ENCODE results near the gene NBAS.

Gene NBAS

GRCh38 chr2:15588329-15588919 is 27.3 kb upstream of the NBAS start:
- DNase-seq = peak; percentile 27 to 47

DNA sequence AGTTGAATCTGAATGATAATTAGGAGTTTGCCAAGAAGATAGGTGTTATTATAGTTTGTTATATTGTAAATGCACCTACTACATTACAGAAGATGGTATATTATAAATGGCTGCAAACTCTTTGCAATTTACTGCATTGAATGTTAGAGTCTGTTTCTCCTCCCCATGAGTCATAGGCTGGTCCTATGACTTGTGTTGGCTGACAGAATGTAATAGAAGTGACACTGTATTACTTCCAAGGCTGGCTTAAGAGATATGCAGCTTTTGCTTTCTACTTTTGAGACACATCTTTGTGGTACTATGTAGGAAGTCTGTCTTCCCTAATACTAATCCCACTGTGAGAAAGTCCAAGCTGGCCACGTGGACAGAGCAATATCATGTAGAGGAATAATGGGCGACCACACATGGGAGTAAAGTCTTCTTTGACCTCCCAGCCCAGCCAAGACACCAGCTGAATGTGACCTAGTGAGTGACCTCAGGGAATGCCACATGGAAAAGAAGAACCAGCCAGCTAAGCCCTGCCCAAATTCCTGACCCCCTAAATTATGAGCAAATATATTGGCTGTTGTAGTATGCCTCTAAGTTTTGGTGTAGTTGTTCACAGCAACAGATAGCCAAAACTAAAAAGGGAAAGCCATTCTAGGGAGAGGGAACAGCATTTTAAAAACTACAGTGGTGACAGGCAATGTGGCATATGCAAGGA is 23.8 kb upstream of the NBAS start:
- DNase-seq = no peak

- no peak for DNase-seq
These were observed 23.2 kb upstream of the NBAS start for GRCh38 chr2:15584316-15584715.

DNA sequence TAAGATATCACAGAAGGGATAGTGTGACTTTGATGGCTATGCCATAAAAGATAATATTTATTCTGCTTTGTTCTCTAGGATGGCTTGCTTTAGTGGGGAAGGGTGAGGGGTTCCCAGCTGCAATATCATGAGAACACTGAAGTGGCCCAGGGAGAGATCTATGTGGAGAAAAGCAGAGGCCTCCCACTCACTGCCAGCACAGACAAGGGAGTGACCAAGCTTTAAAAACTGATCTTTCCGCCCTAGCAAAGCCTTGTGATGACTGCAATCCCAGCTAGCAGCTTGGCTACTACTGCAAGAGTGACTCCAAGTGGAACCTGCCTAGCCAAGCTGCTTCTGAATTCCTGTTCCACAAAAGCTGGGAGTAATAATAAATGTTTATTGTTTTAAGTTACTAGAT is 22.7 kb upstream of the NBAS start:
- no peak for DNase-seq

DNA sequence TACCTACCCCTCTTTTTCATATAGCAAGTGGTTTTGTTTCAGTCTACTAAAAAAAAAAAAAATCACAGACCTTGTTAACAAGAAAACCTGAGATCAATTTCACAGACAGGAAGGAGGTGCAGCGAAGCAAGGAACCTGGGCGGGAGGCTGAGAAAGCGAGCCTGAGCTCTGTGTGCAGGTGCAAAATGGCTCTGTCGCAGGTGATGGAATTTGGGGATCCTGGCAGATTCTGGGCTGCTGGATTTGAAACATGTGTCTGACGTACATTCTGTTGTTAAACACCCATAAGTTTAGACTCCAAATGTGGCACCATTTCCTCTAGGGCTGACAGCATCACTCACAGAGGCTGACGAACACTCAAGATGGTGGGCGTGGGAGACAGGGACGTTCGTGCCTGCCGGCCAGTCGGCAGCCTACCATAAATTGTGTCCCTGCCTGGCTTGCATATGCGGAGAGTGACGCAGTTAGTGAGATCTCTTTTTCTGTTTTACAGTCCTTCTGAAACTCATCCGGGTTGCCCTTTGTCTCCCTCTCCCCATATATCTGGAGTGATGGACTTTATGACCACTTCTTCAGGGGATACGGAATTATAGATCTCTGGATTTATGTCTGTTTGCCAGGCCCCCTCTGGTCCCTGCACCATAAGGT is 21.7 kb upstream of the NBAS start:
- DNase-seq = no peak

DNA sequence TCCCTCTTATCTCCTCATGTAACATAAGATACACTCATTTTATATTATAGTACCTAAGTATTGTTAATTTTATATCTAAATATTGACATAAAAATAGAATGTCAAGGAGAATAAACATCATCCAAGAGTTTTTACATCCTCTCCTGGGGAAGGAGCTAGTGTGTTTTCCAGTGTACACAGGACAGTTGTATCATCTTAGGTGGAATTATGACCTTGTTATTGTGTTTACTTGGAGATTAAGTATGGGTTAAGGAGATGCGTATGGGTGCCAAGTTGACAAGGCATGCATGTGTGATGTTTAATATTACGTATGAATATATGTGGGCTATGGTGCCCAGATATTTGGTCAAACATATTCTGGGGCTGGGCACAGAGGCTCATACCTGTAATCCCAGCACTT is 19.3 kb upstream of the NBAS start:
- DNase-seq = no peak

DNA sequence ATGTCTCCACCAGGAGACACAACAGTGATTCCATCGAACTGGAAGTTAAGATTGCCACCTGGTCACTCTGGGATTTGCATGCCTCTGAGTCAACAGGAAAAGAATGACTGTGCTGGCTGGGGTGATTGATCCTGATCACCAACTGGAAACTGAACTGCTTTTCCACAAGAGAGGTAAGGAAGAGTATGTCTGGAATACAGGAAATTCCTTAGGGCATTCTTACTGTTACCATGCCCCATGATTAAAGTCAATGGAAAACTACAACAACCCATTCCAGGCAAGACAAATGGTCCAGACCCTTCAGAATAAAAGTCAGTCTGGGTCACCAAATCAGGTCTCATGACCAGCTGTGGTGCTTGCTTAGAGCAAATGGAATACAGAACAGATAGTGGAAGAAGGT is 18.5 kb upstream of the NBAS start:
- DNase-seq = no peak

GRCh38 chr2:15577071-15577735 is 16.1 kb upstream of the NBAS start:
- peak; percentile 92 to 97 for DNase-seq

GRCh38 chr2:15571729-15572128 is 10.6 kb upstream of the NBAS start:
- no peak for DNase-seq

DNA sequence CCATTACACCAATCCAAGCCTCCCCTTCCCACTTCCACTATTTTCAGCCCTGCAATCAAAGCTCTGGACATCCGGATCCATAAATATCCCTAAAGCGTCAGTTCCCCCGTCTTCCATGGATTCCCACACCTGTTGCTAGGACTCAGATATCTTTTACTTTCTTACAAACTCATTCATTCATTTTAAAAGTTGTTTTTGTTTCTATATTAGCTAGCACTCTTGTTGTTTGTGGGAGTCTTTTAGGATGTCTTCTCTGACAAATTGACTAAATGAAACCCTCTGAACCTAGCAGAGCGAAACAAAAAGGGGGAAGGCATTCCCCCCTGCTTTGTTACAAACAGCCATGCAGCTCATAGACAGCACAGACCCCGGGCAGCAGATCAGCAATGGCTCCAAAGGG is 9.0 kb upstream of the NBAS start:
- no peak for DNase-seq

- no peak for DNase-seq
These were observed 7.7 kb upstream of the NBAS start for GRCh38 chr2:15568874-15569273.

DNA sequence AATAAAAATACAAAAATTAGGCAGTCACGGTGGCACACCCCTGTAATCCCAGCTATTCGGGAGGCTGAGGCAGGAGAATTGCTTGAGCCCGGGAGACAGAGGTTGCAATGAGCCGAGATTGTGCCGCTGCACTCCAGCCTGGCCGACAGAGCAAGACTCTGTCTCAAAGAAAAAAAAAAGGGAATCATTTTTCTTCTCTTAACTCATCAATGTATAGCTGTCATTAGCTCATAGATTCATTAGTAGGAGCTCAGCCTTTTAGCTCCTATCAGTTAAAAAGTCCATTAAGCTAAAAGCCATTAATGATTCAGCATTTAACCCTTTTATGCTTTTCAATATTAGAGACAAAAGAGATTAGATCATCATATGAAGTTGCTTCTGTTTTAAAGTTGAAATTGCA is 5.8 kb upstream of the NBAS start:
- DNase-seq = no peak

DNA sequence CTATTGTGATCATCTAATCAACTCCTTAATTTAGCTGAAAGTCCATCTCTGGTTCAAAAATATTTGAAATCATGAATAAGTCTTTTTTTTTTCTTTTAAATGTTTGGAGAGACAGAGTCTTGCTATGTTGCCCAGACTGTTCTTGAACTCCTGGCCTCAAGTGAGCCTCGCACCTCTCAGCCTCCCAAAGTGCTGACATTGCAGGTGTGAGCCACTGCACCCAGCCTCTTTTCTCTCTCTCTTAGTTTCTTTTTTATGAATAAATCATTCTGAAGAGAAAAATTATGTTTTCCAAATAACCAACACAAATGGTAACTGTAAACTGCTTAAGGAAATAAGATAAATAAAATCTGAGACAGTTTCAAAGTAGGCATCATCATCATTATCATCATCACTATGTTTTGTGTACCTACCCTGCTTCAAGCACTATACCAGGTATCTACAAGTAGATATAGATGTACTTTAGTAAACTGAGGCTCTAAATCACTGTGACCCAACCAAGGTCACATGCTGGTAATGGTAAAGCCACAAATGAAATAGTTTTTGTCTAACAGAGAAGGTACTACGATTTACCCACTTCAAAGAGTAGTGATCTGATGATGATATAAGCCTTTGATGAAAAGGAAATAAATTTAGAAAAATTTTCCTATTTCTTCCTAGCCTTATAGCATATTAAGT is 5.0 kb upstream of the NBAS start:
- no peak for DNase-seq

- DNase-seq = no peak
These were observed 4.3 kb upstream of the NBAS start for GRCh38 chr2:15565392-15565791.

DNA sequence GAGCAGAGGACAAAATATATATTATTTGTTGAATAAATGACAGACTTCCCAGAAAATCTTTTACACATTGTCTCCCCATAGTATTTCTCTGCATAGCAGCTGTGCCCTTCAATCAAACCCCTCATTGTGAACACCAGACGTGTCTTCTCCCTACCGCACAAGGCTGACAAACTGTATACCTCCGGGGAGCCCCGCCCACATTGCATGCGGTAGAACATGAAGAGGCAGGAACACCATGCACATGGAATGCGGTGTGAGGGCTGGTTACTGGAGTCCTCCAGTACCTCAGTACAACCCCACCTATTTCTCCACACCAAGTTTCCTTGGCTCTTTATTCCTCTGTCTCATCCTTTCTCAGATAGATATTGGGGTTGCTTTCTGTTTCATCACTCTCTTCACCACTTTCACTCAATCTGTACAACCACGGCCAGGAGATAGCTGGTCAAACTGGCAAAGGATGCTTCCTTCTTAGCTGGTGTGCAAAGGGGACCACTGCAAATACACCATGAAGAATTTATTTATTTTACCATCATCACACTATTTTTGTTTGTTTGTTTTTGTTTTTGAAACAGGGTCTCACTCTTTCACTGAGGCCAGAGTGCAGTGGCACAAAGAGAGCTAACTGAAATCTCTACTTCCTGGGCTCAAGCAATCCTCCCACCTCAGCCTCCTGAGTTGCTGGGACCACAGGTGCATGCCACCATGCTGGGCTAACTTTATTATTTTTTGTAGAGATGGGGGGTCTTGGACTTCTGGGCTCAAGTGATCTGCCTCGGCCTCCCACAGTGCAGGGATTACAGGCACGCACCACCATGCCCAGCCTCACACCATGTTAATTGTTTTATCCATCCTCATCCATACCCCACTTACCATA is 2.3 kb upstream of the NBAS start:
- DNase-seq = no peak

GRCh38 chr2:15562354-15563031 is 1.4 kb upstream of the NBAS start:
- DNase-seq = no peak

DNA sequence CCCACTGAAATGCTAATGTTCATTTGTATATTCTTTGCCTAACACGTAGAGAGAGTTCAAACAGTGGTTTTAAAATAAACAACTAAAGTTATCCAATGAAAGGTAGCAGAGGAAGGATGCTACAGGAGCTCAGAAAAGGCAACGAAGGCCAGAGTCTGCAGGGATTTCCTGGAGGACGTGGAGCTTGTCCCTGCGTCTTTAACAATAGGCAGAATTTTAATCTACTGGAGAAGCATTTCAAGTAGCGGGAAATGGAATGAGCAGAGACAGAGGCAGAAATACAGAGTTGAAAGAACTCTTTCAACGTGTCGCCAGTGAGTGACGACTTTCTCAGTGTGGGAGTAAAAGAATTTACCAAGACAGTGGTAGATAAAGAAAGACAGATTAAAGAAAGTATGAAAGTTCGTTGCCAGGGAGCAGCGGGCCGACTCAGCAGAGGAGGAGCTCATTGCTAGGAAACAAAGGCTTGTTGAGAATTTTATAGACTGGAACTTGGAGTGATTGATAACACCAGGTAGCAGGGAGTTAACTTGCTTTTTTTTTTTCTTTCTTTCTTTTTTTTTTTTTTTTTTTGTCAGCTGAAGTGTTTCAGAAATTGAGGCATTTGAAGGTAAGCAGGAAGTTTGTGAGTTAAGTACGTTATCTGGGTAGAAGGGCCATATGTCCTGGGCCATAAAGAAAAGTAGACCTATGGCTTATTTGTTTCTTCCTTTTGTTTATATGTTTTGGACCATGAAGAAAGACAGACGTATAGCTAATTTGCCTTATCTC is 625 bp upstream of the NBAS start:
- peak; percentile 34 to 37 for DNase-seq

- peak in 1 of 2 donors; percentile 17 for DNase-seq
These were observed 770 bp downstream of the NBAS start for GRCh38 chr2:15560140-15560987.

GRCh38 chr2:15559379-15560139 is 1.6 kb downstream of the NBAS start:
- DNase-seq = no peak
